Body of pancreas (tissue), 4 donors: ENCODE data around the gene ZFYVE21.
A peak's percentile ranks its signal among the peaks of the same experiment; 100 is the strongest.

Source experiments
- POLR2A ChIP-seq, 3 donors: fragments of 450-650 bp; IDR thresholded peaks; one replicate each; pipeline ENCODE4 v1.6.1; 2016; ENCODE audit warnings: antibody characterized with exemption in 3 of 3, mild to moderate bottlenecking in 2 of 3
- TF ChIP-seq, protein P1 (sequence below), 7 experiments: fragments of 450-650 bp in 4 of 7; fragments of 200-600 bp in 3 of 7; sonication (generic) in 3 of 7; IDR thresholded peaks; one replicate each; pipeline ENCODE4 v1.5.1; 2016 to 2019; ENCODE audit warnings: antibody characterized with exemption in 7 of 7

DNA sequence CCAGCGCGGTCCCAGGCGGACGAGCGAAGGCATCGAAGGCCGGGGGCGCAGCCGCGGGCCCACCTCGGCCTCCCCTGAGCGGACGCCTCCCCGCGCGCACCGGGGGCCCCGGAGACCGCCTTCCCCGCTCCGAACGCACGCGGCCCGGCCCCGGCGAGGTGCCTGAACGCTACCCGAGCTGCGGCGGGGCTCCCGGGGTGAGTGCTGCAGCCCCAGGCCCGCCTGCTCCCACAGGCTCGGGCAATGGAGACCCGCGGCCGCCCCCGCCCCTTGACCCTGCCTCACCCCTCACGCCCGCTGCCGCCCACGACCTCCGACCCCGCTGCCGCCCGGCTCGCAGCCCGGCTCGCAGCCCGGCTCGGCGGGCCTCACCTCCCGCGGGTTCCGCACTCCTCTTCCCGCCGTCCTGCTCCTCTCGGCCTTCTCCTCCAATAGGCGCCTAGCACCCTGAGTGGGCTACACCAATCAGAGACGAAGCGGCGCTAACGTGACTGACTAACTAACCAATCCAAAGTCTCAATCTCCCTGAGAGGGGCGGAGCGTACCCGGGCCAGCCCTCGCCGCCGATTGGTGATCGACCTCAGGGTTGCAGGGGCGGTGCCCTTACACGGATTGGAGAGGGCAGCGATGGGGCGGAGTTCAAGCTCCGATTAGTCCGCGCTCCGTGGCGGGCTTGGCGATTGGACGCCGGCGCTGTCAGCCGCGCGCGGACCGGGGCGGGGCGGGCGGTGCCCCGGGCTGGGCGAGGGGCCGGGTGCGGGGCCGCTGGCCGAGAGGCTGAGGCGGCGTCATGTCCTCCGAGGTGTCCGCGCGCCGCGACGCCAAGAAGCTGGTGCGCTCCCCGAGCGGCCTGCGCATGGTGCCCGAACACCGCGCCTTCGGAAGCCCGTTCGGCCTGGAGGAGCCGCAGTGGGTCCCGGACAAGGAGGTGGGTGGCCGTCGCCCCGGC is at the start of gene ZFYVE21, which contains the start of gene XRCC3:
- TF ChIP-seq, protein P1, sequence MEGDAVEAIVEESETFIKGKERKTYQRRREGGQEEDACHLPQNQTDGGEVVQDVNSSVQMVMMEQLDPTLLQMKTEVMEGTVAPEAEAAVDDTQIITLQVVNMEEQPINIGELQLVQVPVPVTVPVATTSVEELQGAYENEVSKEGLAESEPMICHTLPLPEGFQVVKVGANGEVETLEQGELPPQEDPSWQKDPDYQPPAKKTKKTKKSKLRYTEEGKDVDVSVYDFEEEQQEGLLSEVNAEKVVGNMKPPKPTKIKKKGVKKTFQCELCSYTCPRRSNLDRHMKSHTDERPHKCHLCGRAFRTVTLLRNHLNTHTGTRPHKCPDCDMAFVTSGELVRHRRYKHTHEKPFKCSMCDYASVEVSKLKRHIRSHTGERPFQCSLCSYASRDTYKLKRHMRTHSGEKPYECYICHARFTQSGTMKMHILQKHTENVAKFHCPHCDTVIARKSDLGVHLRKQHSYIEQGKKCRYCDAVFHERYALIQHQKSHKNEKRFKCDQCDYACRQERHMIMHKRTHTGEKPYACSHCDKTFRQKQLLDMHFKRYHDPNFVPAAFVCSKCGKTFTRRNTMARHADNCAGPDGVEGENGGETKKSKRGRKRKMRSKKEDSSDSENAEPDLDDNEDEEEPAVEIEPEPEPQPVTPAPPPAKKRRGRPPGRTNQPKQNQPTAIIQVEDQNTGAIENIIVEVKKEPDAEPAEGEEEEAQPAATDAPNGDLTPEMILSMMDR (IDR thresholded peaks at IDR 0.05), result no peak
- peak; percentile 57 to 73 (median 62) for TF ChIP-seq POLR2A (IDR thresholded peaks at IDR 0.05)
